ENCODE results near the gene RAB3GAP1. TPM values are rescaled to one million over a fixed set of nuclear protein-coding genes. Genes with fewer than 3 reads are reported as not detected.

Gene RAB3GAP1
- total RNA-seq, 2 experiments from 2014 or later: 55.5 to 59.7 TPM

DNA sequence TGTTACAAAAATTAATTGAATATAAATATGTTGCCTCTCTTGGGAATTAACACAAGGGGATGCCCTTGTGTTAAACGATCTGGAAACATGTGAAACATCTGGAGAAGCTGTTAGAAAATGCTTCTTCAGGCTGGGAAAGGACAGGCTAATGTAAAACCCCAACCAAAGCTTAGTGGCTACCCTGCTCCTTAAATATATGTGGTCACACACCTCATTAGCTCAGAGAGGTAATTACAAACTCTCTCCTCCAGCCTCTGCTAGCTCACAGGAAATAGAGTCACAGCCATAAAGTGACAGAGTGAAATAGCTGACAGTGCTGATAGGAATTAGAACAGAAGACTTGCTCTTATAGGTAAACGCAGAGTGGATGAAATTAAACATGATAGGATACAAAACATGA lies 155.9 kb downstream of the RAB3GAP1 start:
- DNase-seq: no peak
- Mint-ChIP-seq H3K27ac (no peak overlapping the region), H3K4me3 (no peak overlapping the region), H3K9me3 (no peaks in the 10 kb centered on the region), H3K36me3 (ENCODE audit: low read depth) (no peaks in the 10 kb centered on the region), H3K27me3 (ENCODE audit: low read depth) (no peaks in the 10 kb centered on the region), H3K4me1 (ENCODE audit: low read depth) (no peaks in the 10 kb centered on the region)
- CTCF ChIA-PET: interaction anchor here (1.3 kb wide), 1 partner anchor 204 kb away, joined by 3 read pairs; no protein-coding TSS in a partner anchor
- intact Hi-C loops (cut with micrococcal nuclease): no loop called here

DNA sequence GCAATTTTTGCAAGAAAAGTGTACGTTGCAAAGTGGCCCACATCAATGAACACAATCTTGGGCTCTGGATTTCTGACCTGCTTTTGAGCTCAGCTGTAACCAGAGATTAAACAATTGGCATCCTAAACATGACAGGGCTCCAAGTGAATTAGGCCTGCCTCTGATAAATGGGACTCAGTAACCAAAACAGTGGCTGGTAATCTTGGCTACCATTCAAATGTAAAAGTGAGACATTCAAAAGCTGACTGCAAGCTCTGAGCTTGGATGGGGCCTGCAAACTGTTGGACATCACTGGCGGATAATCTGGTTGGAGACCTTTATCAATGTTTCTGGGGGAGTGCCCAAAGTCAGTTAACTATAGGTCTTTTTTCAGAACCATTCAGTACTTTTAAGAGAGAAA lies 160.7 kb downstream of the RAB3GAP1 start:
- no peaks in the 10 kb centered on the region for H3K9me3 Mint-ChIP-seq
- H3K36me3 Mint-ChIP-seq (ENCODE audit: low read depth): peaks cover 3% of the 10 kb centered on the region
- no peaks in the 10 kb centered on the region for H3K4me1 Mint-ChIP-seq (ENCODE audit: low read depth)
- DNase-seq: no peak
- H3K4me3 Mint-ChIP-seq: no peak overlapping the region
- CTCF ChIA-PET: no interaction called here
- H3K27ac Mint-ChIP-seq: no peak overlapping the region
- H3K27me3 Mint-ChIP-seq (ENCODE audit: low read depth): no peaks in the 10 kb centered on the region
- intact Hi-C loops (cut with micrococcal nuclease): no loop called here

DNA sequence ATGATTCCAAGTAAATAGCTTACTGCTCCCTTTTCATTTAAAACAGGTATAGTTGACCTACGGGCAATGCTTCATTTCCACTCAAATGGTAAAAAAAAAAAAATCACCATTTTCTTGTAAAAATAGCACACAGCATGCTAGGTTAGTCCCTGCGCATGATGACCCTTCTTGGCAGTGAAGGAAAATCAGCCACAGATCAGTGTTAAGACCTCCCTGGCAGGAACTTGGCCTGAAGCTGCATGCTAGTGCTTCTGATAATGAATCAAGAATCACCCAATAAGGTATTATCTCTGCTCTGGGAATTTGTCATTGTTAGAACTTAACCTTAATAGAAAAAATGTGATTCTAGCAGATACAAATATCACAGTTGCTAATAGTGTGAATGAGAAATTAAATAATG lies 166.3 kb downstream of the RAB3GAP1 start:
- H3K4me1 Mint-ChIP-seq (ENCODE audit: low read depth): no peaks in the 10 kb centered on the region
- CTCF ChIA-PET: no interaction called here
- peaks cover 5% of the 10 kb centered on the region for H3K36me3 Mint-ChIP-seq (ENCODE audit: low read depth)
- DNase-seq: no peak
- no peaks in the 10 kb centered on the region for H3K27me3 Mint-ChIP-seq (ENCODE audit: low read depth)
- intact Hi-C loops (cut with micrococcal nuclease): no loop called here
- H3K27ac Mint-ChIP-seq: no peak overlapping the region
- no peaks in the 10 kb centered on the region for H3K9me3 Mint-ChIP-seq
- H3K4me3 Mint-ChIP-seq: no peak overlapping the region

DNA sequence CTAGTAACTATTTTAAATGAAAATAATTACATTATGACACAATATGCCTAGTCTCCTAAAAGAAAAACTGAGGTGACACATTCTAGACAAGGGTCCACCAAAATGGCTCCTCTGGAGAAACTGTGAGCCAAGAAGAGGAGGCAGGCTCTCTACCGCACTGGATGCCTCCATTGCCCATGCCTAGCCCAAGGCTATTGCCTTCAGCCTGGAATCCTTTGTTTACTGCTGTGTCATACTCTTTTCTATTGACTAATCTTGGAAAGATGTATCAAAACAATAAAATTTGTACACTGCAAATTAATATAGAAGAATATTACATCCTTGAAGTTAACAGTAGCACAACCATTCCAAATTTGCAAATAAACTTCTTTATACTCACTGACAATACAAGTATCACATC lies 167.1 kb downstream of the RAB3GAP1 start:
- CTCF ChIA-PET: no interaction called here
- no peak overlapping the region for H3K27ac Mint-ChIP-seq
- no peaks in the 10 kb centered on the region for H3K4me1 Mint-ChIP-seq (ENCODE audit: low read depth)
- intact Hi-C loops (cut with micrococcal nuclease): no loop called here
- H3K27me3 Mint-ChIP-seq (ENCODE audit: low read depth): no peaks in the 10 kb centered on the region
- peaks cover 5% of the 10 kb centered on the region for H3K36me3 Mint-ChIP-seq (ENCODE audit: low read depth)
- H3K9me3 Mint-ChIP-seq: no peaks in the 10 kb centered on the region
- H3K4me3 Mint-ChIP-seq: no peak overlapping the region
- no peak for DNase-seq

Other genes starting within 250 kb of the RAB3GAP1 start
- not detected for gene ACMSD, start 213.7 kb upstream of the RAB3GAP1 start, total RNA-seq
- 10 to 100 TPM; 31.9 to 33.2 TPM for gene CCNT2, start 133.5 kb upstream of the RAB3GAP1 start, total RNA-seq
- gene MAP3K19, start 4.8 kb upstream of the RAB3GAP1 start, total RNA-seq: not detected